ENCODE measurements around the gene ADCY2. TPM values are rescaled to one million over a fixed set of nuclear protein-coding genes. Genes with fewer than 3 reads are reported as not detected.
A peak's percentile ranks its signal among the peaks of the same experiment; 100 is the strongest.

Gene ADCY2
- total RNA-seq, 1 donor from 2014 or later = 0.59 TPM

DNA sequence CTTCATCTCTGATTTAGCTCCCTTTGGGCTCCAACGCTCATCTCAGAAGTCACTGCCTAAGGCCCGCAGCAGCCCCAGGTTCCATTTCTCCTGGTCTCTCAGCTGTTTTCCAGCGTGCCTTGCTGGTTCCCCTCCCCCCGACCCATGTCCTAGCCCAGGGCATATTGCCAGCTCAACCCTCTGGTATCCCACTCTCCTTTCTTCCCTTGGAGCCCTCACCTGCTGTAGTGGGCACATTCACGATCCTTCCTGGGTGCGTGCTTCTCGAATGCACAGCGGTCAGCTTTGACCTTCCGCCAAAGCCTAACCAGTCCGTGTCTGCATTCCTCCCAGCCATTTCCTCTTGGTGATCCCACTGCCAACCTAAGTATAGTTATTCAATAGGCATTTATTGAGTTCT lies 418.9 kb downstream of the ADCY2 start:
- no peak overlapping the region for H3K27ac ChIP-seq
- no peaks in the 10 kb centered on the region for H3K27me3 ChIP-seq (ENCODE audit: low read depth)
- no peaks in the 10 kb centered on the region for H3K36me3 ChIP-seq
- ATAC-seq = no peak
- H3K4me3 ChIP-seq = no peak overlapping the region
- DNase-seq = no peak
- peaks cover 6% of the 10 kb centered on the region for H3K4me1 ChIP-seq
- no peaks in the 10 kb centered on the region for H3K9me3 ChIP-seq
- TF ChIP-seq, protein P1, sequence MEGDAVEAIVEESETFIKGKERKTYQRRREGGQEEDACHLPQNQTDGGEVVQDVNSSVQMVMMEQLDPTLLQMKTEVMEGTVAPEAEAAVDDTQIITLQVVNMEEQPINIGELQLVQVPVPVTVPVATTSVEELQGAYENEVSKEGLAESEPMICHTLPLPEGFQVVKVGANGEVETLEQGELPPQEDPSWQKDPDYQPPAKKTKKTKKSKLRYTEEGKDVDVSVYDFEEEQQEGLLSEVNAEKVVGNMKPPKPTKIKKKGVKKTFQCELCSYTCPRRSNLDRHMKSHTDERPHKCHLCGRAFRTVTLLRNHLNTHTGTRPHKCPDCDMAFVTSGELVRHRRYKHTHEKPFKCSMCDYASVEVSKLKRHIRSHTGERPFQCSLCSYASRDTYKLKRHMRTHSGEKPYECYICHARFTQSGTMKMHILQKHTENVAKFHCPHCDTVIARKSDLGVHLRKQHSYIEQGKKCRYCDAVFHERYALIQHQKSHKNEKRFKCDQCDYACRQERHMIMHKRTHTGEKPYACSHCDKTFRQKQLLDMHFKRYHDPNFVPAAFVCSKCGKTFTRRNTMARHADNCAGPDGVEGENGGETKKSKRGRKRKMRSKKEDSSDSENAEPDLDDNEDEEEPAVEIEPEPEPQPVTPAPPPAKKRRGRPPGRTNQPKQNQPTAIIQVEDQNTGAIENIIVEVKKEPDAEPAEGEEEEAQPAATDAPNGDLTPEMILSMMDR (IDR thresholded peaks at IDR 0.05) = no peak
- intact Hi-C loops (cut with DNase I) = no loop called here

GRCh38 chr5:7815892-7816534 lies 420.1 kb downstream of the ADCY2 start:
- H3K36me3 ChIP-seq = no peaks in the 10 kb centered on the region
- intact Hi-C loops (cut with DNase I) = no loop called here

DNA sequence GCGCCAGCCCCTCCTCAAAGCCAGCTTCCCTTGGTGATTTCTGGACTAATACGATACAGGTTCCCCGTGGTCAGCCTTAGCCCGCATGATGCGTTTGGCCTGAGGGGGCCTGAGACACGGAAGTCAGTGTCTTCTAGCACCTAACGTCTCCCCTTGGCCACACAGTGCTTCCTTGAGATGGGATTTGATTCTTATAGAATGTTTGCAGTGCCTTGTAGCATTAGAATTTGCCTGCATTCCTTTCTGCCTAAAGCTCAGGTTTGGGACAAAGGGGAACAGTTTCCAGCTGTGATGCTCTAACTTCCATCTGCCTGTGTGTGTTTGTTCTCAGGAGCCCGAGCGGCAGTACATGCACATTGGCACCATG lies 420.6 kb downstream of the ADCY2 start:
- Histone ChIP-seq H3K9me3 (no peaks in the 10 kb centered on the region), H3K27ac (no peak overlapping the region), H3K27me3 (ENCODE audit: low read depth) (no peaks in the 10 kb centered on the region), H3K4me3 (no peak overlapping the region), H3K4me1 (peaks cover 6% of the 10 kb centered on the region), H3K36me3 (no peaks in the 10 kb centered on the region)
- intact Hi-C loops (cut with DNase I) = no loop called here
- DNase-seq (no peak), ATAC-seq (peak in 1 of 2 donors; percentile 7)
- TF ChIP-seq, protein P1 (IDR thresholded peaks at IDR 0.05) = peak; percentile 22

More at GRCh38 chr5:7815892-7816534, 420.1 kb downstream of the ADCY2 start:
- DNase-seq (peak; percentile 86), ATAC-seq (peak; percentile 93 to 95)
- Histone ChIP-seq H3K27me3 (ENCODE audit: low read depth) (no peaks in the 10 kb centered on the region), H3K27ac (no peak overlapping the region), H3K9me3 (no peaks in the 10 kb centered on the region), H3K4me1 (peaks cover 6% of the 10 kb centered on the region), H3K4me3 (no peak overlapping the region)
- TF ChIP-seq, protein P1 (IDR thresholded peaks at IDR 0.05) = peak; percentile 89

- no peaks in the 10 kb centered on the region for H3K36me3 ChIP-seq
- DNase-seq (no peak), ATAC-seq (no peak)
- no peaks in the 10 kb centered on the region for H3K27me3 ChIP-seq (ENCODE audit: low read depth)
- intact Hi-C loops (cut with DNase I) = no loop called here
- H3K4me1 ChIP-seq = no peaks in the 10 kb centered on the region
- no peaks in the 10 kb centered on the region for H3K9me3 ChIP-seq
- H3K27ac ChIP-seq = no peak overlapping the region
- TF ChIP-seq, protein P1 (IDR thresholded peaks at IDR 0.05) = no peak
- H3K4me3 ChIP-seq = no peak overlapping the region
These were observed 426.5 kb downstream of the ADCY2 start for GRCh38 chr5:7822449-7822848.

- Histone ChIP-seq H3K27ac (no peak overlapping the region), H3K27me3 (ENCODE audit: low read depth) (no peaks in the 10 kb centered on the region), H3K4me3 (no peak overlapping the region), H3K4me1 (no peaks in the 10 kb centered on the region), H3K36me3 (no peaks in the 10 kb centered on the region), H3K9me3 (no peaks in the 10 kb centered on the region)
- ATAC-seq (no peak), DNase-seq (no peak)
- intact Hi-C loops (cut with DNase I) = no loop called here
- TF ChIP-seq, protein P1 (IDR thresholded peaks at IDR 0.05) = no peak
These were observed 427.7 kb downstream of the ADCY2 start for GRCh38 chr5:7823594-7823993.
